GM21360 (cell line): ENCODE measurements around the gene NLK.

ENCODE experiments used
- ATAC-seq: cut with Tn5 transposase; IDR thresholded peaks from one replicate; pipeline ENCODE4 v1.9.1; 2021; ENCODE audit warnings: mild to moderate bottlenecking, moderate library complexity; ENCODE audit not compliant: unreplicated experiment

Gene NLK

DNA sequence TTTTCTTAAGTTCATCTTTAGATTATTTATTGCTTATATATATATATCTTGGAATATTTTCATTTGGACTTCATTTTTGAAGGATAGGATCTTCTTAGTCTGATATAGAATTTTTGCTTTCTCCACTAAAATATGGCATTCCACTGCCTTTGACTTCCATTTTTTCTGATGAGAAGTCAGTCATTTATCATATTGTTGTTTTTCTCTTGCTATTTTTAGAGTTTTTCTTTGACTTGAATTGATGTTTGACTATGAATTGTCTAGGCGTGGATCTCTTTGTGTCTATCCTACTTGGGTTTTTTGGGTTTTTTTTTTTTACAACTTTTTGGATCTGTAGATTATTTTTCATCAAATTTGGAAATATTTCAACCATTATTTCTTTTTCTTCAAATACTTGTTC, 67.7 kb downstream of the NLK start:
- no peak for ATAC-seq

DNA sequence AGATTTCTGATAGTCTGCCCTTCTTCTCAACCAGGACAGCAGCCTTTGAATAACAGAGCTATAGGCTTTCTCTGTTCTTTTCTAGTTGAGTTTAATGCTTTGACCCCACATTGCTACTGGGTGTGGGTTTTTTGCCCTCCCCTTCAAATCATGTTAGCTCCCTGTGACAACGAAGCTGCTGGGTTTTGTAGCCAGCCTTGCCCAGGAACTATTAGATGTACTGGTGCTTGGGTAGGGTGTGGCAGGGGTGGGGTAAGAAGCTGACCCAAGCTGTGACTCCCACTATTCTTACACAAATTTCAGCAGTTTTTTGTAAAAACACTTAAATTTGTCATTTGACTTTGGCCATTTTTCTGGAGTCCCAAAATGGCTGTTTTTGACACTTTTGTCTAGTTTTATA, 69.7 kb downstream of the NLK start:
- ATAC-seq = no peak

DNA sequence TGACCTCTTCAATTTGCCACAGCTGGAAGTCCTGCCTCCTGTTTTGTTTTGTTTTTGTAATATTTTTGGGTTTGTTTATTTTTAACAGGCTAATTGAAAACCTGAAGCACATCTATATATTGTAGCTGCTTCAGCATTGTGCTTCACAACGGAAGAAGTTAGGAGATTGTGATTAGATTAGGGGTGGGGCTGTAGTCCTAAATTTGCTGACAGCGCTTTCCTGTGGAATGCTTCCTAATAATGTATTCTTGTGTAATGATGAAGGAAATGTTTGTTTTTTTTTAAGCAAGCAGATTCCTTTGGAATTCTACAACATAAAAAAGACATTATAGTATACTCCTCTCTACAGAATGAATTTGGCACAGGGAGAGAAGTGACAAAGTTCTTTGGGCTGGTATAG, 70.1 kb downstream of the NLK start:
- no peak for ATAC-seq

DNA sequence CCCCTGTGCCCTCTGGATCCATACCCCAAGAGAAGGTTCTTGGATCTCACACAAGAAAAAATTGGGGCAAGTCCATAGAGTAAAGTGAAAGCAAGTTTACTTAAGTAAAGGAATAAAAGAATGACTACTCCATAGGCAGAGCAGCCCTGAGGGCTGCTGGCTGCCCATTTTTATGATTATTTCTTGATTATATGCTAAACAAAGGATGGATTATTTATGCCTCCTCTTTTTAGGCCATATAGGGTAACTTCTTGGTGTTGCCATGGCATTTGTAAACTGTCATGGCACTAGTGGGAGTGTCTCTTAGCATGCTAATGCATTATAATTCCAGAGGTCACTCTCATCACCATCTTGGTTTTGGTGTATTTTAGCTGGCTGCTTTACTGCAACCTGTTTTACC, 70.8 kb downstream of the NLK start:
- ATAC-seq = no peak

DNA sequence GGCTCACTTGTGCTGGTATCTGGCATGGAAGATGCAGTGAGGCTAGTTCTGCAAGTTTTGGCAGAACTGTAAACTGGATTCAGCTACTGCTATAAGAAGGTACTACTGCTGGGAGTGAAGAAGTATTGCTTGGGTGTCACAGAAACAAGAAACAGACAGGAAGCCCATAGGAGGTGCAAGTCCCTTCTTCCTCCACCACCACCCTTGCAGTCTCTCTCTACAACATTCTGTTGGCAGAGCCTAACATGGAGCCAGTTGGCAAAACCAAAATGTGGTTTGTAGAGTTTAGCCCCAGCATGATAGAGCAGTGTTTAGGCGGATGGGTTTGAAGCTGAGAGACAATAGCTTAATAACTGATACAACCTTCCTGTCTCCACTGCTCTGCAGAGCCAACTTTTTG, 72.6 kb downstream of the NLK start:
- no peak for ATAC-seq

DNA sequence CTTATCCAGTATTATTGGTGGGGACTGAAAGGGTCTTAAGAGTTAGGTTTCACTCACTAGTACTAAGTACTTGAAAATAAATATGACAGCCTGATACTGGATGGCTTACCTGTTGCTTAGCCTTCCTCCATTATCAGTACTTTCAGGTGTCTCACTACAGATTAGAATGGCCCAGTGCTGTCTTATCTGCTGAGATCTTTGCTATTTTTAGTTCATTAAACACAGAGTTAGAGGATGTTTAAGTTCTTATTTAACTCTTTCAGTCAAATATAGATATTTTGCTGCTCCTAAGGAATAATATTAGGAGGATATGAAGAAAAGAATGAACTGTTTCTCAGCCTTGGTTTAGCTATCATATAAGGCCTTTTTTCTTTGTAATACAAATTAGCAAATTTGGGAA, 74.8 kb downstream of the NLK start:
- no peak for ATAC-seq

DNA sequence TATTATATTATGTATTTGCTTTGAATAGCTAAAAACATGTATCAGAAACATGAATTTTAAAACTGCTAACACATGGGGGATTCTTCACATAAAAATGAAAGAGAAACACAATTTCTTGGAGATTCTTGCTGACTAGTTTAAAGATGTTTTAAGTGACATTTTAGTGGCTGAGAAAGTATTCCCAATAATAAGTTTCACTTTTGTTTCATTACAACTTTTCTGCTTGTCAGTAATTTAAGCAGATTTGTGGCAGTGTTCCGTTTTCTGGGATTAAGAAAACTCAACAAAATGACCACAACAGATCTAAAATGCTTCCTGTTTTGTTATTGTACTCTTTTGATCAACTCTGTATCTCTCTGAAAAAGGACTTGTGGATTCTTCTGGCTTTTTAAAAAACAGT, 75.9 kb downstream of the NLK start:
- no peak for ATAC-seq

DNA sequence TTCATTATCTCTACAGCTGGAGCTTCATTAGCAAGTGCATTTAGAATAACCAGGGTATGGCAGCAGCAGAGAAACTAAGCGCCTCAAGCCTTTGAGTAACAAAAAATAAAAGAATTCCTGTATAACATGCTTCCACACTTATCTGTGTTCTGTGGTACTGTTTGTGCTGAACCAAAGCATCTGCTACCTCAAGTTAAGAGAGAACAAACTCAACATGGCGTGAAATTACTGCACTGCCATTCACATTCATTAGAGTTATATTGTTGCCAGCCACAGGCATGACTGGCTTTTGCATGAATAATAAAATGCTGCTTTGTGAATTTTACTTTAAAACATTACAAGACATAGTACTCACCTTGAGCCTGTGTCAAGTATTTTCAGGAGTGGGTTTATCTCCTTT, 76.6 kb downstream of the NLK start:
- no peak for ATAC-seq

DNA sequence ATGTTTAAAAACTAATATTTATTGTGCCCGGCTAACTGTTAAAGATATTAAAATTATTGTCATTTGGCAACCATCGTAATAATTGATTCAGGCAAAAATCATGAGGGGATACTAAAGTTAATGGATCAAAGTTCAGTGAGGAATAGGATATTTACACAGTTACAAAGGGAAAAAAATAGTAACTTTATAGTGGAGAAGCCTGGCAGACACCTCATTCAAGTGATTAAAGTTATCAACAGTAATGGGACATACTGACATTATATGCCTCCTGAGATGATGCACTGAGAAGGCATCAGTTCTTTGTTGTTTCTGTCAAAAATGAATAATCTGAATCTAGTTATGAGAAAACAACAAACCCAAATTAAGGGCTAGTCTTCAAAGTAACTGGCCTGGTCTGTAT, 77.1 kb downstream of the NLK start:
- no peak for ATAC-seq

DNA sequence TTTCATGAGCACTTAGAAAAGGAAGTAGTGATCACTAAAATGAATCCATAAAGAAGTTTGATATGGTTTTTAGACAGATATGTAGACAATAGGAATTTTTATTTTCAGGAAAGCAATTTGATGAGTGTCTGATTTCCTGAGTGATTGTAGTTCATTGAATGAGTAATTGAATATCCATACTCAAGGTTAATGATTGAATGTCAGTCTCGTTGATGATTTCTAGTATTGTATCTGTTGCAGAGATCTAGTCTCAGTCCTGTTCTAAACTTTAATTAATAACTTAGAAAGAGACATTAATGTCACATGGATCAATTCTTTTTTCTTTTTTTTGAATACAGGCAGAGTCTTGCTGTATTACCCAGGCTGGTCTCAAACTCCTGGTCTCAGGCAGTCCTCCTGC, 78.3 kb downstream of the NLK start:
- no peak for ATAC-seq

DNA sequence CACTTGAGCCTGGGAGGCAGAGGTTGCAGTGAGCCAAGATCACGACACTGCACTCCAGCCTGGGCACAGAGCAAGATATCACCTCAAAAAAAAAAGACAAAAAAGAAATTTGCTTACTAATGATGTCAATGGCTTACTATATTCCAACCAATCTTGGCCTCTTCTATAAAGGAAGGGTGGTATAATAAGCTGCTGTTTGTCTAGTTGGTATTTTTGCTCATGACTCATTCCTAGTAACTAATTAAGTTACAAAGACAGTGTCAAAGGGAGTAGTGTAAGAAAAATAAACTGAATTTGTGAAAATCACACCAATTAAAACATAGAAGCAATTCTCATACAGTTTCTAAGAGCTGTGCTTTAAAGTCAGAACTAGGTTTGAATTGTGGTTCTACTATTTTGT, 82.5 kb downstream of the NLK start:
- ATAC-seq = no peak

DNA sequence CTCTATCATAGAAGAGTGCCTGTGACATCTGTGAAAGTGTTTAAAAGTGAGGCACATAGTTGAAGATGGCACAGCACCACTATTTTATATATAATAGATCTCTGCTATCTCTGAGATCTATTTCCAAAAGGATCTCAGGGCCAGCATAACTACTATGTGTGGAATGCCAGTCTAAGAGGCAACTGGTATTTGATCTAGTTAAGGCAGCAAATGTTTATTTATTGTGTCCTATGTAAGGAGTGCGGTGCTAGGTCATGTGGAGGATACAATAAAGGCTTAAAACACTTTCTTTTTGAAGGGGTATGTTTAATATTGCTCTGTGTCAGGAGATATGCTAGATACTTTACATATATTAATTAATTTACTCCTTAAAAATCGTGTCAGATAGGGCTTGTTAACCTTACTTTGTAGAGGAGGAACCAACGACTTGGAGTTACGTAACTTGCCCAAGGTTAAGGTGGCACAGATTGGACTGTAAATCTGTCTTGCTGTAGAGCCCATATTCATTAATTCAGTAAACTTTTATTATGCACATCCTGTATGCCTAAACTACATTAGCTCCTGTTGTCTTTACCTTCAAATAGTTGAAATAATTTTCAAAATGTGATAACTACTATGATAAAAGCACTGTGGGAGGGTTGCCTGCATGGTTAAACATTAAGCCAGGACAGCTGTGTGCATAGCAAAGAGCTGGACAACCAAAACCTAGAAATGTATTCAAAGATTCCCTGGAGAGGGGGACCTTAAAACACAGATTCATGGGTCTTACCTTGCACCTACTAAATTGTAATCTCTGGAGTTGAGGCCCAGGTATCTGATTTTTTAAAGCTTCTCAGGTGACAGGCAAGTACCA, 83.3 kb downstream of the NLK start:
- no peak for ATAC-seq

DNA sequence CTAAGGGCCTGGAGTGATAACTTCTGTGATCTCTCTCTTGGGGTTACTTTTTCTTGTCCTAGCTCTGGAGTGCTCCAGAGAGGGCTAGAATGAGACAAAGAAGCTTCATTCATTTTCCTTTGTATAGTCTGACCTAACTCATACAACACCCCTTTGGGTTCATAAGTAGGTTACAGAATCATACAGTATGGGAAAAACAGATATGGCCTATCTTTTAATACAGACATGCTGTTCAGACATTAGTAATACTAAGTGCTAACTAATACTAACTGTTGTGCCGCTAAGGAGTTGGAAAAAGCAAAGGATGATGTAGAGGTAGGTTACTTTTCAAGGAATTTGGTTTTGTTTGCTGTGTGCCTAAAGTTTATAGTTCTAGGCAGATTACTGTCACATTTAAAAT, 84.7 kb downstream of the NLK start:
- ATAC-seq = no peak

DNA sequence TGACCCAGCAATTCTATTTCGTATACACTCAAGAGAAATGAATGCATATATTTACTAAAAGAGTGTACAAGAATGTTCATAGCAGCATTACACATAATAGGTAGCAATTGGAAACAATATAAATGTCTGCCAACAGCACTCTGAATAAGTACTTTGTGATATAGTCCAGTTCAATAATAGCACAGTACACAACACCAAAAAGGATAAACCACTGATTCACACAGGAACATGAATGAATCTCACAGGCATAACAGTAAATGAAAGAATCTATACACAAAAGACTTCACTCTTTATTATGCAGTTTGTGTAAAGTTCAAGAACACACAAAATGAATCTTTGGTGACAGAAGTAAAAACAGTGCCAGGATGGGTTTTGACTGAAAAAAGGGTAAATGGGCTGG, 86.3 kb downstream of the NLK start:
- ATAC-seq = no peak

DNA sequence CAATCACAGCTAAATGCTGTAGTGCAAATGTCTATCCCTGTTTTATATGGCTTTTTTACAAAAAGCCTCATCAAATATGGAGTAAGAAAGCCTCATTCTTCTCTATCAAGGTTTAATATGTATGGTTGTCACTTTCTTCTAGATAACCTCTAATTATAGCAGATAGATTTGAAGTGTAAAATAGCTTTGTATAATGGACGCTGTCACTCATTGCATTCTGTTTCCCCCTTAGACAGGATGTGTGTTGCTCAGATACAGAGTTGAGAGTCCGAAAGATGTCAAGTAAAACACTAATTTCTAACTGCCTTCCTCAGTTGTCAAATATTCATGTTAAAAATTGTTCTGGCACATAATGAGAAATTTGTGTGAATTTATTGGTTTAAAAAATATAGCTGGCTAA, 88.0 kb downstream of the NLK start:
- no peak for ATAC-seq

DNA sequence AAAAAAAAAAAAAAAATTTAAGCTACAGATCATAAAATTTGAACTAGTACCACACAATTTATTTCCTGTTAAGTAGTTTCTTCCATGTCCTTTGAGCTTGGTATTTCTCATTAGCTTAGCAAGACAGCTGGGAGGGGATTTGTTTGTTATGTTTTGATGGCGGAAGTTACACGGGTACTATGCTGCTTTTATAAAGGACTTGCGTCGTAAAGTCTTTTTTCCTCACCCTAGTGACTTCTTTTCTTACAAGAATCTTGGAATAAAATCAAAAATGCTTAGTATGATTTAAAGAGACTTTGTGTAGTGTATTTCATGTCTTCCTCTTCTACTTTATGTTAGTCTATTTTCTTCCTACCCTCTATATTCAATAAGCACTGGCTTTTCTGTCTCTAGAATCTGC, 89.1 kb downstream of the NLK start:
- no peak for ATAC-seq

DNA sequence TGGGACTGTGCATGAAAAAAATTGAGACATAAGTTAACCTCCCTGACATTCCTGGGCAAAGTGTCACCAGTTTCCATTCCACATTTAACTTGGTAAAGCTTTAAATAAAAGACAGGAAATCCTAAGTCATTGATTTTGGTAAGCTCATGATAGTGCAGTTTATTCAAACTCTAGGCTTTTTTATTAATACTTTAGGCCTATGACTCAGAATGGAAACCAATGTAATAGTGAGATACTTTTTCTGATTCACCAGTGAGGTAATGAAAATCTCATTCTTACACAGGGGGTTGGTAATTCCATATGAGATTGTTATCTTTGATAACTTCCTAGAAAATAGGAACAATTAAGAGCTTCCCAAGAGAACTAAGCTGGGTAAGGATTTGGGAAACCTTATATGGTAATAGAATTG, 91.1 kb downstream of the NLK start:
- no peak for ATAC-seq

DNA sequence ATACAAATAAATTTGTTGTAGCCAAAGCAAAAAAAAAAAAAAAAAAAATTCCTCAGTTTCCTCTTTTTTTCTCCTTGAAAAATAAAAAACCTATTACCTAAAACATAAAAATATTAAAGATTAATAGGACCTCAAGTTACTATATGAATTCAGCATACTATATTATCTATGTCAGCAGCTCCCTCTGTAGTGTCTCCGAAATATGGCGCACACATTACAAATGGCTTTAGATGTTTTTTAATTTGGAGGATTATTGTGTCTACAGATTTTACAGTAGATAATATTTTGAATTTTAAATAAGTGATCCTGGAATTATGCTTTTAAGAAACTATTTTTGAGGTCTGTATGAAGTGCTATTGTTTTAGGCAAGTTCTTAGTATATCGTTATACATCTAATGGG, 94.4 kb downstream of the NLK start:
- ATAC-seq = no peak

DNA sequence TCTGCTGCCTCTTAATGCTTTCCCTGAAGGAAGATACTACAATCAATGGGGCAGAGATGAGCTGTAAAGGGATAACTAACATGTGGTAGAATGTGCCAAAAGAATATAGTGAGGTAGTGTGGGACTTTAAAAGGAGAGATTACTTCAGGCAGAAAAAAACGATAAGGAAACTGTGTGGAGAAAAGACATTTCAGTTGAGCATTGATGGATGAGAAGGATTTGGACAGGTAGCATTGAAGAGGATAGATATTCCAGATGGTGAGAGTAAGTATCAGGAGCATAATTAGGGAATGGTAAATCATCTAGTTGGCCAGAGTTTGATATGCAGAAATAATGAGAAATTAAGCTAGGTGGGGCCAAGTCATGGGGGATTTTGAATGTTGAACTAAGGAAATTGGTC, 97.3 kb downstream of the NLK start:
- ATAC-seq = no peak

DNA sequence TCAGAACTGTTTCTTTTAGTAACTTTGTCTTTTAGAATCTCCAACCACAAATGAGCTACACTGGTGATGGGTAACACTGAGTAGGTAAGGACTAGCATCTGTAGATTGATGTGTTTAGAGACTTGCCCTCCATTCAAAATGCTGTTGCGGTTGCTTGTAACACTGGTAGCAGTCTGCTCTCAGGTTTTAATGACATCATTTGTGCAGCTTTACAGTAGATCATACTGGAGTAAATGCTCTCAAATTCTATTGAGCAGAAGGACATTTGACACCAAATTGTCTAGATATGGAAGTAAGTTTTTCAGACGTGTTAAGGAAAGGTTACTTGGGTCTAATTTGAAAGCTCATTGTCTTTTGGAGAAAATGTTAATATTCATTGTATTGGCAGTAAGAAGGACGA, 98.8 kb downstream of the NLK start:
- ATAC-seq = no peak

DNA sequence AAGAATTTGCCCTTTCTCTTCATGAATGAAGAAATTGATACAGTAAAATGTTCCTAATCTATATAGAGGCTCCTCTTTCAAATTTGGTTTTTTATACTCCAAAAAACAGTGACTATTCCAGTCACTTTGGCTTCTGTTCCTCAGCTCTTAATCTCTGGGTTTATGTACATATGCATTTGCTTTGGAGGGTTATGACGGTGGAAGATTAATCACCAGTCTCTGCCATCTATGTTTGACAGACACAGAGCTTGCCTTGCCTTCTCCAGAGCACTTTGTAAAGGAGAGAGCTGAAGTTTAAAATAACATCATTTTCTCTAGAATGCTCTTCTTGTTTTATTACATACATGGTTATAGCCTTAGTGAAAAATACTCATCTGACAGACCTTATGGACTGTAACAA, 99.3 kb downstream of the NLK start:
- ATAC-seq = no peak

DNA sequence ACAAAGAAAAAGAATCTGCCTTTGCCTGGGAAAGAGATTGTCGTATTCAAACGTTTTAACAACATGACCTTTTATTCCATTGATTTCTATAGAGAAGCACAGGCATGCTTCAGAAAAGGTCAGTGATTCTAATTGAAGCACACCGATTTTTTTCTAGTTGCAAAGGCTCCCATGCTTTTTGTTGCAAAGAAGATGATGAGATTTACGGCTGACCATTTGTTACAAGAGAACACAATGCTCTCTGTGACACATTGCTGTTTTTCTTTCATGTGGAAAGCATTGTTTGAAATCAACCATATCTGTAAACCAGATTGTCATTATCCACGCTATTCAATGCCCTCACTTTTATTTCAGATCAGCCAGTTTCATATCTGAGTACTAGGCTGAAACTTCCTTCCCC, 99.8 kb downstream of the NLK start:
- ATAC-seq = no peak

DNA sequence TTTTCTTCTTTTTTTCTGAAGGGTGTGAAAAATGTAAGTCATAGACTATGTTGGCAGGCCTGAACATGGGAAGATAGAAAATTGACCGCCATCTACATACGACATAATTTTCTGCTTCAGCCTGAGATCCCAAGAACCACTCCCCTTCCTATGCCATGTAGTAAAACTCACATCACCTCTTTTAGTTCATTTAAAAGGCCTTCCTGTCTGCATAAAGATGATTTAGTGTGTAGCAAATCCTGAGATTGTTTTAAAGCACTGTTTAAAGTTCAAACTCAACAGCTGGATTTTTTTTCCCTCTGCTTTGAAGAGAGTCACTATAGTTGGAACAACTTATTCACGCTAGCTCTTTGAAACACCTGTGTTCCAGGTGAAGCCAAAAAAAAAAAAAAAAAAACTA, 101.5 kb downstream of the NLK start:
- ATAC-seq = no peak
